ENCODE results near the gene AACS. TPM values are rescaled to one million over a fixed set of nuclear protein-coding genes. Genes with fewer than 3 reads are reported as not detected.

The AACS gene, protein sequence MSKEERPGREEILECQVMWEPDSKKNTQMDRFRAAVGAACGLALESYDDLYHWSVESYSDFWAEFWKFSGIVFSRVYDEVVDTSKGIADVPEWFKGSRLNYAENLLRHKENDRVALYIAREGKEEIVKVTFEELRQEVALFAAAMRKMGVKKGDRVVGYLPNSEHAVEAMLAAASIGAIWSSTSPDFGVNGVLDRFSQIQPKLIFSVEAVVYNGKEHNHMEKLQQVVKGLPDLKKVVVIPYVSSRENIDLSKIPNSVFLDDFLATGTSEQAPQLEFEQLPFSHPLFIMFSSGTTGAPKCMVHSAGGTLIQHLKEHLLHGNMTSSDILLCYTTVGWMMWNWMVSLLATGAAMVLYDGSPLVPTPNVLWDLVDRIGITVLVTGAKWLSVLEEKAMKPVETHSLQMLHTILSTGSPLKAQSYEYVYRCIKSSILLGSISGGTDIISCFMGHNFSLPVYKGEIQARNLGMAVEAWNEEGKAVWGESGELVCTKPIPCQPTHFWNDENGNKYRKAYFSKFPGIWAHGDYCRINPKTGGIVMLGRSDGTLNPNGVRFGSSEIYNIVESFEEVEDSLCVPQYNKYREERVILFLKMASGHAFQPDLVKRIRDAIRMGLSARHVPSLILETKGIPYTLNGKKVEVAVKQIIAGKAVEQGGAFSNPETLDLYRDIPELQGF
- total RNA-seq (2013) = 5.5 TPM
- polyA plus RNA-seq (1 to 10 TPM; 4.7 to 7.9 (median 5.1) TPM), polyA minus RNA-seq (3.5 TPM in 2 replicates), total RNA-seq (8.7 to 28.6 (median 12.5) reads per million in 11 experiments)

DNA sequence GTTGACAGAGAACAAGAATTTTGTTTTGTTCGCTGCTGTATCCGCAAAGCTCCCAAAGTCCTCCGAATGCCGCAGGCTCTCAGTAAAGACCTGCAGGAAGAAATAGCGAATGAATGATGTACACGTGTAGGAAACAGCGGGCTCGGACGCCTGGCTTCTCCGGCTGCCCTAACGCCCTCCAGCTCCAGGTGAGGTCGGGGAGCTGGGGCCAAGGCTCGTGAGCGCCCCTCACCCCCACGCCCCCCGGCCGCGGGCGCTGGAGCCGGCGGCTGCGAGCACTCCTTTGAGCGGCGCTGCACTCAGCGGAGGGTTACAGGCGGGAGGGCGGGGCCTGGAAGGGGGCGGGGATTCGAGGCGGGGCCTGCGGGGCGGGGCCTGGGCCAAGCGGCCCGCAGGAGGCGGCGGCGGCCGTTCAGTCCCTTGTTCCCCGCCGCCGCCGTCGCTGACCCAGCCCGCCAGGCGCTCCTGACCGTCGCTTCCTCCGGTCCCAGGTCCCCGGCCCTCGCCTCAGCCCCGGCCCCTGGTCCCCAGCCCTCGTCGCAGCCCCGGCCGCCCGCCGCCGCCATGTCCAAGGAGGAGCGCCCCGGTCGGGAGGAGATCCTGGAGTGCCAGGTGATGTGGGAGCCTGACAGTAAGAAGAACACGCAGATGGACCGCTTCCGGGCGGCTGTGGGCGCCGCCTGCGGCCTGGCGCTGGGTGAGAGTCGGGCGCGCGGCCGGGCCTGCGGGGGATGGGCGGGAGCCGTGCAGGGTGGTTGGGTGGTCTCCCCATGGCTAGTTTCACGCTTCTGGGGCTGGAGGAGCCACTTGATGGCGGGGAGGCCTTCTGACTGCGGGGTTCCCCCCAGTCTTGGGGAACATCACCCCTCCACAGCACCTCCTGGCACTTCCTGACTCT lies at the start of gene AACS:
AACS (plus strand) TSS at position 415 of the 898 bp plus-strand sequence; CDS start at position 565, 150 bp downstream.
- Histone ChIP-seq H3K4me2 (replicated peaks; ENCODE audit: extremely low read depth, low read length, poor library complexity, severe bottlenecking) (peak within 1 kb of the TSS; percentile 98), H3K4me1 (ENCODE audit: control insufficient read depth in 1 of 2, insufficient read depth in 2 of 2, low read length in 2 of 2) (peaks cover 12 to 18% of the 10 kb centered on the region in 2 donors), H2AFZ (ENCODE audit: insufficient read depth, low read depth, low read length, poor library complexity, severe bottlenecking) (peak within 1 kb of the TSS; percentile 92), H4K20me1 (ENCODE audit: insufficient read depth, low read length) (no peaks in the 10 kb centered on the region), H3K4me3 (replicated peaks in 1 of 3; ENCODE audit: low read depth in 2 of 3, low read length in 3 of 3) (peak within 1 kb of the TSS; percentile 44 to 83 (median 62)), H3K27ac (ENCODE audit: low read depth in 1 of 2, low read length in 2 of 2) (no peak within 1 kb of the TSS), H3K36me3 (replicated peaks in 1 of 2; ENCODE audit: control insufficient read depth in 1 of 2, insufficient read depth in 2 of 2, low read length in 2 of 2) (no peaks in the 10 kb centered on the region), H3K9ac (ENCODE audit: insufficient read depth, low read length, poor library complexity, severe bottlenecking) (peak within 1 kb of the TSS; percentile 65), H3K79me2 (ENCODE audit: insufficient read depth, low read length) (no peaks in the 10 kb centered on the region), H3K27me3 (ENCODE audit: control insufficient read depth in 2 of 2, insufficient read depth in 2 of 2, low read length in 2 of 2) (peaks cover 3 to 11% of the 10 kb centered on the region in 2 donors), H3K9me3 (replicated peaks in 1 of 2; ENCODE audit: control insufficient read depth in 1 of 2, insufficient read depth in 1 of 2, low read length in 2 of 2) (peaks cover 0 to 3% of the 10 kb centered on the region in 2 donors)
- peak within 1 kb of the TSS; percentile 78 to 91 for H3K4me3 Mint-ChIP-seq
- peaks cover 0 to 9% (median 6%) of the 10 kb centered on the region in 7 donors for H3K9me3 Mint-ChIP-seq
- TF ChIP-seq, protein P1, sequence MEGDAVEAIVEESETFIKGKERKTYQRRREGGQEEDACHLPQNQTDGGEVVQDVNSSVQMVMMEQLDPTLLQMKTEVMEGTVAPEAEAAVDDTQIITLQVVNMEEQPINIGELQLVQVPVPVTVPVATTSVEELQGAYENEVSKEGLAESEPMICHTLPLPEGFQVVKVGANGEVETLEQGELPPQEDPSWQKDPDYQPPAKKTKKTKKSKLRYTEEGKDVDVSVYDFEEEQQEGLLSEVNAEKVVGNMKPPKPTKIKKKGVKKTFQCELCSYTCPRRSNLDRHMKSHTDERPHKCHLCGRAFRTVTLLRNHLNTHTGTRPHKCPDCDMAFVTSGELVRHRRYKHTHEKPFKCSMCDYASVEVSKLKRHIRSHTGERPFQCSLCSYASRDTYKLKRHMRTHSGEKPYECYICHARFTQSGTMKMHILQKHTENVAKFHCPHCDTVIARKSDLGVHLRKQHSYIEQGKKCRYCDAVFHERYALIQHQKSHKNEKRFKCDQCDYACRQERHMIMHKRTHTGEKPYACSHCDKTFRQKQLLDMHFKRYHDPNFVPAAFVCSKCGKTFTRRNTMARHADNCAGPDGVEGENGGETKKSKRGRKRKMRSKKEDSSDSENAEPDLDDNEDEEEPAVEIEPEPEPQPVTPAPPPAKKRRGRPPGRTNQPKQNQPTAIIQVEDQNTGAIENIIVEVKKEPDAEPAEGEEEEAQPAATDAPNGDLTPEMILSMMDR (IDR thresholded peaks at IDR 0.05) = no peak
- H3K27ac Mint-ChIP-seq = peak within 1 kb of the TSS in 3 of 7 donors; percentile 28 to 70 (median 53)
- peaks cover 0 to 4% of the 10 kb centered on the region in 2 donors for H3K36me3 Mint-ChIP-seq
- peaks cover 16 to 20% (median 17%) of the 10 kb centered on the region in 3 donors for H3K27me3 Mint-ChIP-seq (ENCODE audit: low read depth in 3 of 3)
- under 1% methylated on average over 76 of the region's 80 CpGs for WGBS (ENCODE audit: insufficient coverage)
- H3K4me1 Mint-ChIP-seq = peaks cover 21% of the 10 kb centered on the region
- intact Hi-C loops (cut with micrococcal nuclease) = loop anchor here (1.0 to 5.0 kb wide), 3 partner anchors 14 to 73 kb away; partner anchors contain the start of gene BRI3BP (in 1 of the 2)
- peak; percentile 57 to 68 (median 65) for DNase-seq
